GM06990 (cell line): ENCODE results near the gene AIPL1.
"Not testable (repeated sequence)": the region's sequence is repeated elsewhere in the genome, so short reads cannot be mapped to it uniquely, and the experiment has no call there.

Source experiments
- DNase-seq: peaks from one replicate; pipeline ENCODE4 v3.0.0-alpha.2; 2011; ENCODE audit not compliant: insufficient read length; ENCODE audit errors: extremely low read depth
- H3K27me3 ChIP-seq: replicated peaks from 2 replicates; pipeline ENCODE4 v1.6.0; 2011; ENCODE audit warnings: low read length; ENCODE audit not compliant: control insufficient read depth, insufficient read depth
- H3K36me3 ChIP-seq: 2 replicates; pipeline ENCODE4 v1.5.1; 2011; ENCODE audit warnings: low read length; ENCODE audit not compliant: control insufficient read depth, insufficient read depth
- H3K4me3 ChIP-seq: replicated peaks from 2 replicates; pipeline ENCODE4 v1.5.1; 2011; ENCODE audit warnings: low read depth, mild to moderate bottlenecking, control low read depth, low read length
- TF ChIP-seq, protein P1 (sequence below): IDR thresholded peaks from 2 replicates; pipeline ENCODE4 v1.5.1; 2011; ENCODE audit warnings: low read length, control low read depth, mild to moderate bottlenecking, inconsistent platforms; ENCODE audit not compliant: insufficient read depth, poor library complexity, severe bottlenecking

The AIPL1 gene, protein sequence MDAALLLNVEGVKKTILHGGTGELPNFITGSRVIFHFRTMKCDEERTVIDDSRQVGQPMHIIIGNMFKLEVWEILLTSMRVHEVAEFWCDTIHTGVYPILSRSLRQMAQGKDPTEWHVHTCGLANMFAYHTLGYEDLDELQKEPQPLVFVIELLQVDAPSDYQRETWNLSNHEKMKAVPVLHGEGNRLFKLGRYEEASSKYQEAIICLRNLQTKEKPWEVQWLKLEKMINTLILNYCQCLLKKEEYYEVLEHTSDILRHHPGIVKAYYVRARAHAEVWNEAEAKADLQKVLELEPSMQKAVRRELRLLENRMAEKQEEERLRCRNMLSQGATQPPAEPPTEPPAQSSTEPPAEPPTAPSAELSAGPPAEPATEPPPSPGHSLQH

DNA sequence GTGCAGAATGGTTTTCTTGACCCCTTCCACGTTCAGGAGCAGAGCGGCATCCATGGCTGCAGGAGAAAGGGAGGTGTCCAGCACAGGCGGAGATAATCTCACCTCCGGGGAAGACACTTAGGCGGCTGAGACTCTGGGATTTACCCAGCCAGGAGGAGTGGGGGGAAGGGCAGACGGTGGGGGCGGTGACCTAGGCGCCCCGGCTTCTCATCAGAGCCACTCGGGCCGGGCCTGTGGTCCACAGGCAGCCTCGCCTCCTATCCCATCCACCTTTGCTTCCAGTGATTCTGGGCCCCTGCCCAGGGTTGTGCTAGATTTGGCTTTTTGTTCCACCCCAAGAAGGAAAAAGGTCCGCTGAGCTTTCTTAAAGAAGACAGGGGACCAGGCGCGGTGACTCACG lies at the start of gene AIPL1:
TSS of gene AIPL1 (minus strand) at position 71 of the 400 bp plus-strand sequence. CDS start at position 54, 17 bp downstream.
- Histone ChIP-seq H3K36me3 (no peaks in the 10 kb centered on the region), H3K27me3 (peaks cover 4% of the 10 kb centered on the region), H3K4me3 (no peak within 1 kb of the TSS)
- TF ChIP-seq, protein P1, sequence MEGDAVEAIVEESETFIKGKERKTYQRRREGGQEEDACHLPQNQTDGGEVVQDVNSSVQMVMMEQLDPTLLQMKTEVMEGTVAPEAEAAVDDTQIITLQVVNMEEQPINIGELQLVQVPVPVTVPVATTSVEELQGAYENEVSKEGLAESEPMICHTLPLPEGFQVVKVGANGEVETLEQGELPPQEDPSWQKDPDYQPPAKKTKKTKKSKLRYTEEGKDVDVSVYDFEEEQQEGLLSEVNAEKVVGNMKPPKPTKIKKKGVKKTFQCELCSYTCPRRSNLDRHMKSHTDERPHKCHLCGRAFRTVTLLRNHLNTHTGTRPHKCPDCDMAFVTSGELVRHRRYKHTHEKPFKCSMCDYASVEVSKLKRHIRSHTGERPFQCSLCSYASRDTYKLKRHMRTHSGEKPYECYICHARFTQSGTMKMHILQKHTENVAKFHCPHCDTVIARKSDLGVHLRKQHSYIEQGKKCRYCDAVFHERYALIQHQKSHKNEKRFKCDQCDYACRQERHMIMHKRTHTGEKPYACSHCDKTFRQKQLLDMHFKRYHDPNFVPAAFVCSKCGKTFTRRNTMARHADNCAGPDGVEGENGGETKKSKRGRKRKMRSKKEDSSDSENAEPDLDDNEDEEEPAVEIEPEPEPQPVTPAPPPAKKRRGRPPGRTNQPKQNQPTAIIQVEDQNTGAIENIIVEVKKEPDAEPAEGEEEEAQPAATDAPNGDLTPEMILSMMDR = no peak
- DNase-seq = no peak

DNA sequence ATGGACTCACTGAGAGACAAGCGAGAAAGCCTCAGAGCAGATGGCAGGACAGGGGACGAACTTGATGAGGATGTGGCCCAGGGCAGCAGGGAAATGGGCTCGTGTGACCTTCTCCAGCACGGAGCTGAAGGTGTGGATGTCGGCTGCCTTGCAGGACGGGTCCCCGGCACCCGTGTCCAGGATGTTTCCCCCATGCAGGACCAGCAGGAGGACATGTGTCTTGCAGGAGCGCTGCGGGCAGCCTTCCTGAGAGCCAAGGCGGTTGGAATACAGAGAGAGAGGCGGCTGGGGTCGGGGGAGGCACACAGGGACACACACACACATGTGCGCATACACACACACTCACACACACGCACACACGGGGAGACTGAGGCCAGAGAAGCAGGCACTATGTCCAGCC lies 48.6 kb upstream of the AIPL1 start:
- no peak for DNase-seq
- TF ChIP-seq, protein P1 = no peak
- H3K36me3 ChIP-seq = no peaks in the 10 kb centered on the region
- H3K27me3 ChIP-seq = peaks cover 3% of the 10 kb centered on the region
- no peak overlapping the region for H3K4me3 ChIP-seq

DNA sequence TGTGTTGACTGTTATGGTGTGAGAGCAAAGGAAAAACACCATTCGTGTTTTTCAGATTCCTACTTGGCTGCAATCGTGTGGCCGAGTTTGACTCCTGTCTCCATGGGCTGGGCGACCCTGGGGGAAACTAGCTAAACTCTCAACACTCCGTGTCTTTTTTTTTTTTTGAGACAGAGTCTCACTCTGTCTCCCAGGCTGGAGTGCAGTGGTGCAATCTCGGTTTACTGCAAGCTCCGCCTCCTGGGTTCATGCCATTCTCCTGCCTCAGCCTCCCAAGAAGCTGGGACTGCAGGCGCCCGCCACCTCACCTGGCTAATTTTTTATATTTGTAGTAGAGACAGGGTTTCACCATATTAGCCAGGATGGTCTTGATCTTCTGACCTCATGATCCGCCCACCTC lies 47.9 kb upstream of the AIPL1 start:
- H3K36me3 ChIP-seq, DNase-seq, H3K4me3 ChIP-seq, H3K27me3 ChIP-seq: not testable (repeated sequence)

DNA sequence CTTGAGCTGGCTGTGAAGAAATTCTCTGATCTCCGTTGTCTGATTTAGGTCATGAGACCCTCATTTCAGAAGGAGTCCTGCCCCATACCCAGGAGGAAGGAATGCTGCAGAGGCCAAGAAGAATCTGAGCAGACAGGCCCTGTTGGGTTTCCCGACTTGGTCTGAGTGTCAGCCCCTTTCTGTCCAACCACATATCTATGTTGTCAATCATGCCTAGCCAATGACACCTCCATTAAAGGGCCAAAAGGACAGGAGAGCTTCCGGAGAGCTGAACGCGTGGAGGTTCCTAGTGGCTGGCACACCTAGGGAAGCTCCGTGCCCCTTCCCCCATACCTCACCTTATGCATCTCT lies 47.2 kb upstream of the AIPL1 start:
- Histone ChIP-seq H3K27me3 (peaks cover 3% of the 10 kb centered on the region; the same call in 1 of the 2 replicates), H3K4me3 (no peak overlapping the region), H3K36me3 (no peaks in the 10 kb centered on the region)
- TF ChIP-seq, protein P1 = no peak
- DNase-seq = no peak

DNA sequence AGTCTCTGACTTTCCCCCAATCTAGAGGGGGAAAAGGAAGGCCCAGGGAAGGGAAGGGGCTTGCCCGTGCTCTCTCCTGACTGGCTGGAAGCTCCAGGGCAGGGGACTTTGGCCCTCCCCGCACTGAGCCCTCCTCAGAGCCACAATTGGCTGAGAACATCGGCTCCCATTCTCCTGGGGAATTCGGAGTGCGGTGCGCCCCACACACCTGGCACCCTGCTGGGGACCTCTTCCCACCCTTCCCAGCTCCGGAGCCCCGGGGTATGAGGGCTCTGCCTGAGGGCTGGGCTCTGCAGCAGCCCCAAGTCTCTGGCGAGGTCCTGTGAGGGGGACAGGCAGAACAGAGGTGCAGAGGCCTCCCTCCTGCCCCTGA lies 45.4 kb upstream of the AIPL1 start:
- no peak for DNase-seq
- no peaks in the 10 kb centered on the region for H3K36me3 ChIP-seq
- peaks cover 3% of the 10 kb centered on the region; the same call in 1 of the 2 replicates for H3K27me3 ChIP-seq
- H3K4me3 ChIP-seq = no peak overlapping the region
- TF ChIP-seq, protein P1 = no peak

DNA sequence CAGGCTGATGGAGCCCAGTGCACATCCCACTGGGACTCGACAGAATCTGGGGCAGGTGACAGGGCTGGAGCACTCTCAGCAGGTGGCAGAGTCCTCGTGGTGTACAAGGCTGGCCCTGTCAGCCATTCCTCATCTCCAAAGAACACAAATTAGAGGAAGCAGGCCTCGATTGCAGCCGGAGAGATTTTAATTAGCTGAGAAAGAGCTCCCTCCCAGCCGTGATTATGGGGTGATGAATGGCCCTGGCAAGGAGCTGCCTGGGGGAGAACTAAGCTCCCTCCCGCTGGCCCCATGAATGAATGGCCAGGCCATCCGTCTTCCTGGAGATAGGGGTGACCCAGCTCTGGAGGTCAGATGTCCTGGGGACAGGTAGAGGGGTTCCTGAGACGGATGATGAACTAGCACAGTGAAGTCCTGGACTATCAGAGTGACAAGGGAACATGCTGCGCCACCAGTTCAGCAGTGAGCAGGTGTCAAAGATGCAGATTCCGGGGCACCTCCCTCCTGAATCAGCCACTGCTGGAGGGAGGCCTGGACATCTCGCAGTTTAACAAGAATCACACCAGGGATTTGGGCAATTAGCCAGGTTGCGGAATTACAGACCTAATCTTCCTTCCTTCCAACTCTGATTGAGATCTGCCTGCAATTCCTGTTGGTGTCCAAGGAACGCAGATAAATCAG lies 44.8 kb upstream of the AIPL1 start:
- TF ChIP-seq, protein P1 = no peak
- no peak for DNase-seq
- Histone ChIP-seq H3K27me3 (peaks cover 3% of the 10 kb centered on the region; the same call in 1 of the 2 replicates), H3K36me3 (no peaks in the 10 kb centered on the region), H3K4me3 (no peak overlapping the region)
